Subcutaneous adipose tissue (tissue), 4 donors: ENCODE data around the gene HOXB6. TPM values are rescaled to one million over a fixed set of nuclear protein-coding genes. Genes with fewer than 3 reads are reported as not detected.

ENCODE experiments used
- CTCF ChIP-seq: fragments of 450-650 bp; IDR thresholded peaks from one replicate; pipeline ENCODE4 v1.5.1; 2016; ENCODE audit warnings: low read depth, mild to moderate bottlenecking, control low read depth, antibody characterized with exemption, moderate library complexity
- total RNA-seq, 4 donors: library from RNA; depleted of rRNA; stranded (reverse); fragments of >200 nt; gene quantifications; one replicate each; pipeline ENCODE4 v1.1.0, GENCODE V29; 2016

Gene HOXB6
- total RNA-seq, 4 donors from 2014 or later = 4.8 to 12.1 (median 8.9) TPM

GRCh38 chr17:48592577-48592976 lies 12.2 kb downstream of the HOXB6 start:
- no peak for TF ChIP-seq CTCF

GRCh38 chr17:48592057-48592514 lies 12.7 kb downstream of the HOXB6 start:
- no peak for TF ChIP-seq CTCF

GRCh38 chr17:48591255-48592056 lies 13.3 kb downstream of the HOXB6 start:
- TF ChIP-seq CTCF = no peak

- TF ChIP-seq CTCF = no peak
Observed at GRCh38 chr17:48590607-48591161, 14.1 kb downstream of the HOXB6 start.

- TF ChIP-seq CTCF = no peak
Observed at GRCh38 chr17:48589831-48590606, 14.8 kb downstream of the HOXB6 start, which contains the start of gene HOXB3. Gene HOXB3, minus strand, starts transcription at chr17:48590241. Its CDS starts 37,767 bp downstream, at chr17:48552474.

- no peak for TF ChIP-seq CTCF
Observed at GRCh38 chr17:48589060-48589830, 15.5 kb downstream of the HOXB6 start.
